HAP-1 (cell line): ENCODE results near the gene HHATL.

Experiments used
- DNase-seq, 2 experiments: peaks; one replicate each; pipeline ENCODE4 v3.0.0-alpha.2; 2016 to 2020; ENCODE audit warnings: low spot score in 2 of 2
- H3K27me3 ChIP-seq: fragments of 250-450 bp; sonication (Bioruptor Pico); 2 replicates; pipeline ENCODE4 v1.5.1; 2020; ENCODE audit warnings: low read depth, mild to moderate bottlenecking, moderate library complexity
- H3K36me3 ChIP-seq: fragments of 250-450 bp; sonication (Bioruptor Pico); replicated peaks from 2 replicates; pipeline ENCODE4 v1.5.1; 2020; ENCODE audit warnings: mild to moderate bottlenecking
- H3K4me1 ChIP-seq: fragments of 250-450 bp; sonication (Bioruptor Pico); 2 replicates; pipeline ENCODE4 v1.5.1; 2020; ENCODE audit warnings: mild to moderate bottlenecking
- H3K4me3 ChIP-seq: fragments of 250-450 bp; sonication (Bioruptor Pico); 2 replicates; pipeline ENCODE4 v1.5.1; 2020; ENCODE audit warnings: mild to moderate bottlenecking, moderate library complexity
- H3K9me3 ChIP-seq: fragments of 250-450 bp; sonication (Bioruptor Pico); 2 replicates; pipeline ENCODE4 v1.5.1; 2020; ENCODE audit warnings: mild to moderate bottlenecking, moderate library complexity
- in situ Hi-C: fragments of 300-500 bp; cut with MboI; formaldehyde crosslinking; loops from 3 replicates; pipeline ENCODE4 v1.14.3; 2020; ENCODE audit warnings: low sequenced_read_pairs, inconsistent platforms, mixed read lengths

The HHATL gene

DNA sequence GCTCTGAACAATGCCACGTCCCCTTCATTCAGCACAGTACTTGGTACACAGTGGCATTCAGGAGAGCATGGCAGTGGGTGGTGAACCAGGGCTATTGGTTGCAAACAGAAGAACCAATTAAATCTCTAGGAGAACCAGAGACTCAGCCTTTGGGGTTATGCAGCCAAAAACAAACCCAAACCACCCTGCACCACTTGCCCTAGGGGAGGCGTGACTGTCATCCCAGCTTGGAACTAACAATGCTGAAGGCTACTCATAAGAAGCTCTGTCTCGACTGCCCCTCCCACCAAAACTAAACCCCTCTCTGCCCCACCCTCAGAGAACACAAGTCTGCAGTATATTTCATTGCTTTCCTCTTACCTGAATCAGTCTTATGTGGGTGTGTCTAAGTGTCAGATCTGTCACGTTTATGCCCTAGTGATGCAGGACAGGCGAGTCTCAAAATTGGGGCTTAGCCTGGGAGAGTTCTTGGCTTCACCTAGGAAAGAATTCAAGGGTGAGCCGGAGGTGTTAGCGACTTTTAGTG is 32.5 kb downstream of the HHATL start:
- no peak for DNase-seq
- no peaks in the 10 kb centered on the region for H3K4me1 ChIP-seq
- in situ Hi-C loops, result no loop called here
- H3K4me3 ChIP-seq, result no peak overlapping the region
- no peaks in the 10 kb centered on the region for H3K36me3 ChIP-seq
- no peaks in the 10 kb centered on the region for H3K9me3 ChIP-seq
- no peaks in the 10 kb centered on the region for H3K27me3 ChIP-seq

DNA sequence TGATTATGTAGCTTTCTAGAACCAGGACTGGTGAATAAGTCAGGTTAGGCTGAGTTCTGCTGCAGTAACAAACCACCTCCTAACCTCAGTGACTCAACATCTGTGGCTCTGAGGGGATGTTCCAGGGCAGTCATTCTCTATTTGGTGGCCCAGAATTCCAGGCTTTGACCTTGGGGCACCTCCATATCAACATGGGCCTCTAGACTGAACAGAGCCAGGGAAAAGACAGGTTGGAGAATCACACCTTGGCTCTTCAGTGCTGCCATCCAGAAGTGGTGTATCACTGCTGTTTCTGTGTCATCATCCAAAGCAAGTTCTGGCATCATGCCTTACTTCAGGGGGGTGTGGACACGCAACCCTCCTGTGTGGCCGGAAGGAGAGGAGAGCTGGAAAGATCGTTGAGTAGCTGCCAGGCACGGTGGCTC is 33.8 kb downstream of the HHATL start:
- Histone ChIP-seq H3K36me3 (no peaks in the 10 kb centered on the region), H3K4me3 (no peak overlapping the region), H3K9me3 (no peaks in the 10 kb centered on the region), H3K4me1 (no peaks in the 10 kb centered on the region), H3K27me3 (no peaks in the 10 kb centered on the region)
- no peak for DNase-seq
- in situ Hi-C loops, result no loop called here

DNA sequence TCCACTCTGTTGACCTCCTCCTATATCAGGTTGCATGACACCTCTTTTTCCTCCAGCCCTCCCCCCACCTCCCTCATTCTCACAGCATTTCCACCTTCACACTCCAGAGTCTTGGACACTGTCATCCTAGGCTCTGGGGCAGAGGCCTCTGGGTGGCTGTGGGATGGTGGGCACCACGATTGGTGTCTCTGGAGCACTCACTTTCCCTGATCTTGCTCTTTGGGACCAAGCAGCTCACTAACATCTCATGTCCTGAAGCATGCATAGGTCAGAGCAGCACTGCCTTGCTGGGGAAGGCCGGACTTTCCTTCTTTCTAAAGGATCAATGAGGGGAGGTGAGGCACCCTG is 34.2 kb downstream of the HHATL start:
- Histone ChIP-seq H3K4me3 (no peak overlapping the region), H3K27me3 (no peaks in the 10 kb centered on the region), H3K4me1 (no peaks in the 10 kb centered on the region), H3K9me3 (no peaks in the 10 kb centered on the region), H3K36me3 (no peaks in the 10 kb centered on the region)
- in situ Hi-C loops, result no loop called here
- no peak for DNase-seq

- no peaks in the 10 kb centered on the region for H3K9me3 ChIP-seq
- no peak for DNase-seq
- no peak overlapping the region for H3K4me3 ChIP-seq
- in situ Hi-C loops, result no loop called here
- no peaks in the 10 kb centered on the region for H3K27me3 ChIP-seq
- H3K36me3 ChIP-seq, result no peaks in the 10 kb centered on the region
- no peaks in the 10 kb centered on the region for H3K4me1 ChIP-seq
These were observed 34.8 kb downstream of the HHATL start for GRCh38 chr3:42667523-42668412.

DNA sequence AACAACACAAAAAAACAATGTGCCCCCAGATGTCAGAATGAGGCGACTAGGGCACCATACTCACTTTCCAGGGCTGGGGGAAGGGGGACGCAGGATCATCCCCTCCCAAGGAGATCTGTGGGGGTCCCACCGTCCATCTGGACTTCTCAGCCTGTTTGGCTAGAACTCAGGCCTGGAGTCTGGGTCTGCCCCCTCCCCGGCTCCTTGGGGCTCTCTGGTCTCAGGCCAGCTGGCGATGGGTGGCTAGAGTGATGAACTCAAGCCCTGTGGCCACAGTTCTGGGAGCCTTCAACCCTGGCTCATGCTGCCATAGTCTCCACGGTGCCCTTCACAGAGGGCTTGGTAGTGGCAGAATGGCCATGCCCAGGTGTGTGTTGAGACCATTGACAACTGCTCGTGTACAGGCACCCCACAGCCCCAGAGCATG is 35.5 kb downstream of the HHATL start:
- H3K4me3 ChIP-seq, result no peak overlapping the region
- H3K36me3 ChIP-seq, result no peaks in the 10 kb centered on the region
- in situ Hi-C loops, result no loop called here
- DNase-seq, result no peak
- no peaks in the 10 kb centered on the region for H3K27me3 ChIP-seq
- H3K4me1 ChIP-seq, result no peaks in the 10 kb centered on the region
- no peaks in the 10 kb centered on the region for H3K9me3 ChIP-seq

- no peaks in the 10 kb centered on the region for H3K27me3 ChIP-seq
- no peaks in the 10 kb centered on the region for H3K36me3 ChIP-seq
- no peaks in the 10 kb centered on the region for H3K9me3 ChIP-seq
- no peak overlapping the region for H3K4me3 ChIP-seq
- H3K4me1 ChIP-seq, result no peaks in the 10 kb centered on the region
- in situ Hi-C loops, result no loop called here
- DNase-seq, result no peak
These were observed 36.0 kb downstream of the HHATL start for GRCh38 chr3:42666577-42666998.

DNA sequence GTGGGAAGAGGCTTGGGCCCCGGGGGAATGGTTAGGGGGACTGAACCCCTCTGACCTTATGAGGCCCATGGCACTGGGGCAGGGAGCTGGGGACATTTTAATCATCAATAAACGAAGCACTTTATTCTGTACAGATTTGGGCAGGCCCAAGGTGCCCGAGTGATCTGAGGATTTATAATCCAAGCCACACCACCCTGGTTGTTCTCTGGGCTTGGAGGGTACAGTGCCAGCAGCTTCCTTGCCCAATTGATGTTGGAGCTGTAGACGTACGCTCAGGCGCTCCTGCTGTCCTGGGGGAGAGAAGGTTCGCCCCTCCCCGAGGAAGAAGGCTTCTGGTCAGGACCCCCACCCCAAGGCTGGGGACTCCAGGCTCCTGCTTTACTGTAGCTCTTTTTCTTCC is 36.6 kb downstream of the HHATL start:
- no peak for DNase-seq
- in situ Hi-C loops, result no loop called here
- Histone ChIP-seq H3K36me3 (no peaks in the 10 kb centered on the region), H3K4me1 (no peaks in the 10 kb centered on the region), H3K27me3 (no peaks in the 10 kb centered on the region), H3K4me3 (no peak overlapping the region), H3K9me3 (no peaks in the 10 kb centered on the region)

DNA sequence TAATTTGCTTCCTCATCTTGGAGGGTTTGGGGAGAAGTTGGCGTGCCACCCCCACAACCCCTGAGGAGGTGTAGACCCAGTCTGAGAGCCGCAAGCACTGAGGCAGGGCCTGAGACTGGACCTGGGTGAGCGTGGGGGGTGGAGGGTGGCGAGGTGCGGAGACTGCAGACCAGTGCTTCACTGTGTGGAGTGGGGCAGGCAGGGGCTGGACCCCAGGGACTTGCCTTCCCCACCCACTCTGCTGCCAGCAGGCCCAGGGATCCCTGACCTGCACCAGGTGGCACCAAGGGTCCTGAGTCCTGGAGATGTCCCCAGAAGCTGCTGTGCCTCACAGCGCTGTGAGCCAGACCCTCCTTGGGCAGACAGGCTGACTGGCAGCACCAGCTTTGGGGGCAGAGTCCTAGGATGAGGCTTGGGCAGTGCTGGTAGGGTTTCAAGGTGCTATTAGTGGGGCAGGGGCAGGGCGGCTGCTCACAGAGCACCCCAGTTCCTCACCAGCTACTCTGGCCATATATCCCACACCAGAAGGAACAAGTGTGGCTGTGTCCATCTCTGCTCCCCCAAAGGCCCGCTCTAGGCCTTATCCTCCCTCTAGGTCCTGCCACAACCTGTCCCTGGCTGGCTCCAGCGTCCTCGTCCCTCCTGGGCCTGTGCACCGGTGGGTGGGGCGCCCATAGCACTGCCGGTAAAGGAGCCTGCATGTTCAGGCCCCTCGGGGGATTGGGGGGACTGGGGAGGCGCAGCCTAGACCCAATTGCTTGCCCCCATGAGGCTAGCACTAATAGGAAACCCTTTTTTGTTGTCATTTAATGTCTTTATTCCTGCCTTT is 37.3 kb downstream of the HHATL start:
- Histone ChIP-seq H3K4me1 (no peaks in the 10 kb centered on the region), H3K36me3 (no peaks in the 10 kb centered on the region), H3K27me3 (no peaks in the 10 kb centered on the region), H3K9me3 (no peaks in the 10 kb centered on the region), H3K4me3 (no peak overlapping the region)
- DNase-seq, result no peak
- in situ Hi-C loops, result no loop called here

GRCh38 chr3:42664438-42664803 is 38.2 kb downstream of the HHATL start:
- Histone ChIP-seq H3K9me3 (no peaks in the 10 kb centered on the region), H3K4me1 (no peaks in the 10 kb centered on the region), H3K4me3 (no peak overlapping the region), H3K27me3 (no peaks in the 10 kb centered on the region), H3K36me3 (no peaks in the 10 kb centered on the region)
- no peak for DNase-seq
- in situ Hi-C loops, result no loop called here

GRCh38 chr3:42663581-42664437 is 38.8 kb downstream of the HHATL start:
- H3K4me3 ChIP-seq, result no peak overlapping the region
- H3K36me3 ChIP-seq, result no peaks in the 10 kb centered on the region
- H3K9me3 ChIP-seq, result no peaks in the 10 kb centered on the region
- no peak for DNase-seq
- no peaks in the 10 kb centered on the region for H3K4me1 ChIP-seq
- no peaks in the 10 kb centered on the region for H3K27me3 ChIP-seq
- in situ Hi-C loops, result no loop called here

GRCh38 chr3:42662813-42663535 is 39.6 kb downstream of the HHATL start:
- no peaks in the 10 kb centered on the region for H3K27me3 ChIP-seq
- no peak for DNase-seq
- in situ Hi-C loops, result no loop called here
- H3K4me3 ChIP-seq, result no peak overlapping the region
- no peaks in the 10 kb centered on the region for H3K36me3 ChIP-seq
- no peaks in the 10 kb centered on the region for H3K9me3 ChIP-seq
- no peaks in the 10 kb centered on the region for H3K4me1 ChIP-seq

- Histone ChIP-seq H3K9me3 (no peaks in the 10 kb centered on the region), H3K27me3 (no peaks in the 10 kb centered on the region), H3K36me3 (no peaks in the 10 kb centered on the region), H3K4me3 (no peak overlapping the region), H3K4me1 (no peaks in the 10 kb centered on the region)
- no peak for DNase-seq
- in situ Hi-C loops, result no loop called here
These were observed 40.4 kb downstream of the HHATL start for GRCh38 chr3:42662037-42662812.
